Measurements from ENCODE around the gene SLC25A1.

SLC25A1 gene

GRCh38 chr22:19218541-19219233, 40.2 kb upstream of the SLC25A1 start:
- no peaks in the 10 kb centered on the region for H3K27me3 ChIP-seq (replicated peaks; ENCODE audit: control insufficient read depth, insufficient read depth, low read length)
- DNase-seq (ENCODE audit: extremely low read depth, insufficient read length) = no peak
- H3K36me3 ChIP-seq (ENCODE audit: control insufficient read depth, insufficient read depth, low read length) = no peaks in the 10 kb centered on the region

GRCh38 chr22:19216579-19216978, 38.0 kb upstream of the SLC25A1 start:
- TF ChIP-seq CTCF (IDR thresholded peaks at IDR 0.05; ENCODE audit: insufficient read depth, low read length, poor library complexity, severe bottlenecking) = no peak
- H3K27me3 ChIP-seq (replicated peaks; ENCODE audit: control insufficient read depth, insufficient read depth, low read length) = no peaks in the 10 kb centered on the region
- no peak for DNase-seq (ENCODE audit: extremely low read depth, insufficient read length)
- H3K36me3 ChIP-seq (ENCODE audit: control insufficient read depth, insufficient read depth, low read length) = no peaks in the 10 kb centered on the region
- H3K4me3 ChIP-seq (replicated peaks; ENCODE audit: low read depth, low read length) = no peak overlapping the region

More at GRCh38 chr22:19218541-19219233, 40.2 kb upstream of the SLC25A1 start:
- TF ChIP-seq CTCF (IDR thresholded peaks at IDR 0.05; ENCODE audit: insufficient read depth, low read length, poor library complexity, severe bottlenecking) = no peak
- H3K4me3 ChIP-seq (replicated peaks; ENCODE audit: low read depth, low read length) = no peak overlapping the region

- DNase-seq (ENCODE audit: extremely low read depth, insufficient read length) = no peak
- H3K4me3 ChIP-seq (replicated peaks; ENCODE audit: low read depth, low read length) = no peak overlapping the region
- no peak for TF ChIP-seq CTCF (IDR thresholded peaks at IDR 0.05; ENCODE audit: insufficient read depth, low read length, poor library complexity, severe bottlenecking)
Measured at GRCh38 chr22:19215360-19215759, 36.8 kb upstream of the SLC25A1 start.

GRCh38 chr22:19214078-19214473, 35.5 kb upstream of the SLC25A1 start:
- Histone ChIP-seq H3K4me3 (replicated peaks; ENCODE audit: low read depth, low read length) (no peak overlapping the region), H3K27me3 (replicated peaks; ENCODE audit: control insufficient read depth, insufficient read depth, low read length) (no peaks in the 10 kb centered on the region; the same call in 1 of the 2 replicates), H3K36me3 (ENCODE audit: control insufficient read depth, insufficient read depth, low read length) (no peaks in the 10 kb centered on the region)
- no peak for DNase-seq (ENCODE audit: extremely low read depth, insufficient read length)
- TF ChIP-seq CTCF (IDR thresholded peaks at IDR 0.05; ENCODE audit: insufficient read depth, low read length, poor library complexity, severe bottlenecking) = no peak

More at GRCh38 chr22:19215360-19215759, 36.8 kb upstream of the SLC25A1 start:
- Histone ChIP-seq H3K27me3 (replicated peaks; ENCODE audit: control insufficient read depth, insufficient read depth, low read length) (no peaks in the 10 kb centered on the region), H3K36me3 (ENCODE audit: control insufficient read depth, insufficient read depth, low read length) (no peaks in the 10 kb centered on the region)

- Histone ChIP-seq H3K4me3 (replicated peaks; ENCODE audit: low read depth, low read length) (no peak overlapping the region), H3K27me3 (replicated peaks; ENCODE audit: control insufficient read depth, insufficient read depth, low read length) (no peaks in the 10 kb centered on the region; the same call in 1 of the 2 replicates), H3K36me3 (ENCODE audit: control insufficient read depth, insufficient read depth, low read length) (no peaks in the 10 kb centered on the region)
- TF ChIP-seq CTCF (IDR thresholded peaks at IDR 0.05; ENCODE audit: insufficient read depth, low read length, poor library complexity, severe bottlenecking) = no peak
- no peak for DNase-seq (ENCODE audit: extremely low read depth, insufficient read length)
Measured at GRCh38 chr22:19213442-19214077, 35.0 kb upstream of the SLC25A1 start.

All from GM06990 (cell line).